HEK293T (cell line): ENCODE measurements around the gene CDX2.

Experiments used
- ARNT ChIP-seq: fragments of 450-650 bp; IDR thresholded peaks from 2 replicates; pipeline ENCODE4 v1.6.1; 2017; ENCODE audit warnings: mild to moderate bottlenecking
- BHLHE40 ChIP-seq: fragments of 450-650 bp; IDR thresholded peaks from 2 replicates; pipeline ENCODE4 v1.6.1; 2016; ENCODE audit warnings: mild to moderate bottlenecking, moderate library complexity, borderline replicate concordance
- ELF4 ChIP-seq: fragments of 450-650 bp; IDR thresholded peaks from 2 replicates; pipeline ENCODE4 v1.6.1; 2017; ENCODE audit warnings: antibody characterized with exemption
- FOXA1 ChIP-seq: fragments of 450-650 bp; IDR thresholded peaks from 2 replicates; pipeline ENCODE4 v1.6.1; 2016; ENCODE audit warnings: mild to moderate bottlenecking
- FOXM1 ChIP-seq: fragments of 450-650 bp; IDR thresholded peaks from 2 replicates; pipeline ENCODE4 v1.6.1; 2017; ENCODE audit warnings: mild to moderate bottlenecking, borderline replicate concordance
- L3MBTL2 ChIP-seq: fragments of 450-650 bp; conservative IDR thresholded peaks from 2 replicates; pipeline ENCODE4 v1.6.1; 2016; ENCODE audit warnings: mild to moderate bottlenecking
- NFRKB ChIP-seq: fragments of 450-650 bp; IDR thresholded peaks from 2 replicates; pipeline ENCODE4 v1.6.1; 2016; ENCODE audit warnings: mild to moderate bottlenecking, moderate library complexity
- SP1 ChIP-seq: fragments of 450-650 bp; IDR thresholded peaks from 2 replicates; pipeline ENCODE4 v1.6.1; 2017
- SUZ12 ChIP-seq: fragments of 450-650 bp; IDR thresholded peaks from 2 replicates; pipeline ENCODE4 v1.6.1; 2016; ENCODE audit warnings: mild to moderate bottlenecking

DNA sequence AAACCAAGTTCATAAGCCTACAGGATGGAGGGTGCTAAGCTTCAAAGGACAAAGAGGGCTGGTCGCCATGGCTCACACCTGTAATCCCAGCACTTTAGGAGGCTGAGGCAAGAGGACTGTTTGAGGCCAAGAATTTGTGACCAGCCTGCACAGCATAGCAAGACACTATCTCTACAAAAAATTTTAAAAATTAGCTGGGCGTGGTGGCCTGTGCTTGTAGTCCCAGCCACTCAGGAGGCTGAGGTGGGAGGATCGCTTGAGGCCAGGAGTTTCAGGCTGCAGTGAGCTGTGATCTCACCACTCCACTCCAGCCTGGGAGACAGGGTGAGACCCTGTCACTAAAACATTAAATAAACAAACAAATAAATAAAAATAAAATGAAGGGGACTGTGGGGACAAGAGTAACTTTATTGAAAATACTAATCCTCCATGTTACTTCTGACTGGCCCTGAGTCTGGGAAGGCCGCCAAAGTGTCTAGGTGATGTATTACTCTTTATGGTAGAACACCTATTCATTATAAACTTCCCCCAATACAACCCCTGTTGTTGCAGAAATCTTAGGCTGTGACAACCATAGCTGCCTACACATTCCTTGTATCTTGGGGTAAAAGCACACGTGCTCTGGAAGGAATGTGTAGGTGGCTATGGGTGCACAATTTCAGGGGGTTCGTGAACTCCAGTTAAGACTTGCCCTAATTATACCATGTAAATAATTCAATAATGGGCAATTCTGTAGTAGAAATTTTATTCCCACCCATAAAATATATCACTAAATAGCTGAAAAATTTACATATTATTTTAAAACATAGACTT is 34.0 kb upstream of the CDX2 start:
- TF ChIP-seq SP1: no peak
- no peak for TF ChIP-seq BHLHE40
- TF ChIP-seq NFRKB: no peak
- TF ChIP-seq SUZ12: no peak
- no peak for TF ChIP-seq ELF4
- no peak for TF ChIP-seq FOXM1
- no peak for TF ChIP-seq L3MBTL2
- no peak for TF ChIP-seq ARNT
- no peak for TF ChIP-seq FOXA1
